ENCODE measurements around the gene RAD51AP2.
"Not testable (repeated sequence)": the region's sequence is repeated elsewhere in the genome, so short reads cannot be mapped to it uniquely, and the experiment has no call there.

RAD51AP2 gene

DNA sequence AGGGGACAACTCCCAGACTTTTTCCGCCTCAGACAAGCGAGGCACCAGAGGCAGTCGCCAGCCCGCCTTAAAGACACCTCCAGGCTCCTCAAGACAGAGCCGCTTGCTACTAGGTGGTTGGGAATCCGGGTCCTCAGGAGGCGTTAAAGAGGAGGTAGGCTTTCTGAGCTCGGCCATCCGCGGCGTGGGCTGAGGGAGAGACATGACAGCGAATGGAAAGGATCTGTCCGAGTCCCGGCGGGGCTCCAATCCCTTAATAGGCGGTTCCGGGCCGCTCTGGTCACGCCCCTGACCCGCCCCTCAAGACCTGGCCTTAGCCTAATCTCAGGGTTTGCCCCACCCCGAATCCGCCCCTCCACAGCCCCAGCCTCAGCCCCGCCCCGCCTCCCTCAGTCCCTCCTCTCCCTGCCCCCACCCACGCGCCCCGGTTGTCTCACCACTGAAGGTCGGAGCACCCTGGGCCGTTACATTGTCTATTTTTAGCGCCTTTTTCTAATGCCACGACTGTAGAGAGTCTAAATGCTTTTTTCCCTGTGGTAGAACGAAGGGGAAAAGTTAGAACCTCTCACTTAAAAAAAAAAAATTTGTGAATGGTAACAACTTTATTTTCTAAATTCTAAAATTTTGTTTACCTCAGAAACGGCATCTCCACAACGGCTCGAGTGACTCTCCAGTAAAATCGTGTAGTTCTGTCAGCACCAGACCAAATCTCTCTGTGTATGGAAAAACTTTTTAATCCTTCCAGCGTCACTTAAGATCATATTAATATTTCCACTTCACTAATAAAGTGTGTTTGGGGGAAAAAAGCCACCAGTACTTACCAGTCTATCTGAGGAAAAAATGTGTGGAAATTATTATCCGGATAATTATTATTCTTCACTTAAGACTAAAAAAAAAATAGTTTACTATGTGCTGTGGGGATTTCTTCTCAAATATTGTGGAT, at the start of gene RAD51AP2:
TSS of gene RAD51AP2 (minus strand) at position 229 of the 943 bp plus-strand sequence. CDS start at position 204, 25 bp downstream.
- DNase-seq (ENCODE audit: low read depth in 2 of 2), result no peak

DNA sequence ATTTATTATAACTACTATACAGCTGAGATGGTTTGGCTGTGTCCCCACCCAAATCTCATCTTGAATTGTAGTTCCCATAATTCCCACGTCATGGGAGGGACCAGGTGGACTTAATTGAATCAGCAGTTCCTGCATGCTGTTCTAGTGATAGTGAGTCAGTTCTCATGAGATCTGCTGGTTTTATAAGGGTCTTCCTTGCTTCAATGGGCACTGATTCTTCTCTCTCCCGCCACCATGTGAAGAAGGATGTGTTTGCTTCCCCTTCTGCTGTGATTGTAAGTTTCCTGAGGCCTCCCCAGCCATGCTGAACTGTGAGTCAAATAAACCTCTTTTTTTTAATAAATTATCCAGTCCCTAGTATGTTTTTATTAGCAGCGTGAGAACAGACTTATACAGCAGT, 47.5 kb upstream of the RAD51AP2 start:
- not testable (repeated sequence) for DNase-seq (ENCODE audit: low read depth in 2 of 2)

DNA sequence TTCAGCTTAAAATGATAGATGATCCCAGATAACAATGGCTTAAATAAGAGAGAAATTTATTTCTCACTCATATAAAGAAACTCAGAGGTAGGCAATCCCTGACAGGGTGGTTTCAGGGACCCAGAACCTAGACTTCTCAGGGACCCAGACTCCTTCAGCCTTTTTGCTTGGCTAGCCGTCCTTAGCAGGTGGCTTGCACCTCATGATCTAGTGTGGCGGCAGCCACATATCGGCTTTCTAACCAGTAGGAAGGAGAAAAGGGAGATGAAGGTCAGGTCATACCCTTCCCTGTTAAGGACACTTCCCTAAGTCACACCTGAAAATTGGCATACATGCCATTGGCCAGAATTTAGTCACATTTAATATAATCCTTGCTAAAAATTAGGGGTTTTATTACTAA, 40.6 kb upstream of the RAD51AP2 start:
- no peak for DNase-seq (ENCODE audit: low read depth in 2 of 2)

DNA sequence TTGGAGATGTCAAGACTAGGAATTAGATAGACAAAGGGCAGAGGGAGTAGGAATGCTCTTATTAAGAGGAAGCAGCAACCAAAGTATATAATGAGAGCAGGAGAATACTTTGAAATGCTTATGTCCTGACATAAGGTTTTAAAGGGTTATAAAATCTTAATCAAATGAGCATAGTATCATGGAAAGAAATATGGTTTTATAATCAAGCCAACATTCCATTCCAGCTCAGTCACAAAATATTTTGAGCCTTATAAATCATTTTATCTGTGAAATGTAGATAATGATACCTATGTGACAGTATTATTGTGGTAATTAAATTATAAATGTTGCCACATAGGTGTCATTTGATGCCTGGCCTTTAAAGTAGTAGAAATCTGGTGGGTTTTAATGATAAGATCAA, 39.8 kb upstream of the RAD51AP2 start:
- DNase-seq (ENCODE audit: low read depth in 2 of 2), result no peak

DNA sequence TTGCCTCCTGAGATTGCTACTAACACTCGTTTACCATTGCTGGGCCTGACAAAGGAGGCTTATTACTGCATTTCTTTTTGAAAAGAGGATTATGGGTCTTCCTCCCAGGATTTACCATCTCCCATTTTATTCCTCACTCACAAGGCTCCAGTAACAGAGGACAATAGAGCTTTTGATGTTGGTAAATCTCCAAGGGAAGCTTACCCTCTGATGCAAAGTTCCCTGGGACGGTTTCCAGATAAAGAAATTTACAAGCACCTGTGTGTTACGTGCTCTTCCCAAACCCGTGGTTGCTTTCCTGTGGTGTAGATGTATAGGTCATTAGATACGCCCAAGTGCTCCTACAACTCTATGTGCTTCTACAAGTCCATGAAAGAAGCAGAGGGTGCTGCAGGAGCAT, 39.4 kb upstream of the RAD51AP2 start:
- DNase-seq (ENCODE audit: low read depth in 2 of 2), result no peak

DNA sequence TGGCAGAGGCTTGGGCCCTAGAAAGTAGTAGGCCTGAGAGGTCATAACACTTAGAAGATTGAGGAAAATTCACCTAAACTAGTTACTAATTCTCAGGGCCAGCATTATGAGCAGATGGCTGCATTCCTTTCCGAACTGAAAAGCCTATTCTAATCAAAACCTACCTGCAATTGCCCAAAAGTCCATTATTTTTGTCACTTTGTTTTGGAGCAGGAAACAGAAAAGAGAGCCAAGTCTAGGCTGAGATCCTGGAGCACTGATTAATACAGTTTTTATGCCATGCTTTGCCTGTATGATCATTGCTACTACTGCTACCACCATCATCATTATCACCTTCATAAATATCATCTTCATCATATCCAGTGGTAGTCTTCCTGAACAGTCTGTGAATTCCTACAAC, 36.9 kb upstream of the RAD51AP2 start:
- DNase-seq (ENCODE audit: low read depth in 2 of 2), result no peak

GRCh38 chr2:17550907-17551306, 32.7 kb upstream of the RAD51AP2 start:
- no peak for DNase-seq (ENCODE audit: low read depth in 2 of 2)

DNA sequence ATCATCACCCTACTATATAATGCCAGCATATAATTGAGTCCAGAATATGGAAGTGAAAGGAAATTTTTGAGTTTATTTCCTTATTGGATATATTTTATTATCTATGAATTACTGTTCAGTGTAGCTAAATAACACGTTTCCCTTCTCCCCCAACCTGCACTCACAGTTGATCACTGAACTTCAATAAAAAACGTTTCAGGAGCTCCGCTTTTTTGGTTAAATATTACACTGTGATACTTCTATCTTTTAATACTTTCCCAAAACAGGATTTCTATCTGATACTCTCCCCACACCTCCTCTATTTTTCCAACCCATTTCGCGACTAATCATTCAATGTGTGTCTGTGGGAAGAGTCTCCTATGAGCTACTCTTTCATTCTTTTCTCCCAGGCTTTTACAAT, 29.5 kb upstream of the RAD51AP2 start:
- DNase-seq (ENCODE audit: low read depth in 2 of 2), result no peak

DNA sequence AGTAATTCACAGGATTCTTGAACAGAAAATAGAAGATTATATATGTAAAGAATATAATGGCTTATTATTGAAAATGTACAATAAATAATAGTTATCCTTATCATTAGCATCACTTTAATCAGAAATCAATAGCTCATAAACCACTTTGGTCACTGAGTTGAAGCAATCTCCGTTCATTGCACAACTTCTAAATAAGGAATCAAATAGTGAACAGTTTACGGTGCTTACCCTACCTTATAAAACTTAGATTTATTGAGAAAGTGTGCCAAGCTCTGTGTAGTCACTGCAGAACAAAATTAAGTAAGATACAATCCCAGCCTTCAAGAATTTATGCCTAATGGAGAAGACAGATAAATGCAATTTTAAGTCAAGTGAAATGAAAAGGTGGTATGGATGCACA, 29.0 kb upstream of the RAD51AP2 start:
- DNase-seq (ENCODE audit: low read depth in 2 of 2), result no peak

DNA sequence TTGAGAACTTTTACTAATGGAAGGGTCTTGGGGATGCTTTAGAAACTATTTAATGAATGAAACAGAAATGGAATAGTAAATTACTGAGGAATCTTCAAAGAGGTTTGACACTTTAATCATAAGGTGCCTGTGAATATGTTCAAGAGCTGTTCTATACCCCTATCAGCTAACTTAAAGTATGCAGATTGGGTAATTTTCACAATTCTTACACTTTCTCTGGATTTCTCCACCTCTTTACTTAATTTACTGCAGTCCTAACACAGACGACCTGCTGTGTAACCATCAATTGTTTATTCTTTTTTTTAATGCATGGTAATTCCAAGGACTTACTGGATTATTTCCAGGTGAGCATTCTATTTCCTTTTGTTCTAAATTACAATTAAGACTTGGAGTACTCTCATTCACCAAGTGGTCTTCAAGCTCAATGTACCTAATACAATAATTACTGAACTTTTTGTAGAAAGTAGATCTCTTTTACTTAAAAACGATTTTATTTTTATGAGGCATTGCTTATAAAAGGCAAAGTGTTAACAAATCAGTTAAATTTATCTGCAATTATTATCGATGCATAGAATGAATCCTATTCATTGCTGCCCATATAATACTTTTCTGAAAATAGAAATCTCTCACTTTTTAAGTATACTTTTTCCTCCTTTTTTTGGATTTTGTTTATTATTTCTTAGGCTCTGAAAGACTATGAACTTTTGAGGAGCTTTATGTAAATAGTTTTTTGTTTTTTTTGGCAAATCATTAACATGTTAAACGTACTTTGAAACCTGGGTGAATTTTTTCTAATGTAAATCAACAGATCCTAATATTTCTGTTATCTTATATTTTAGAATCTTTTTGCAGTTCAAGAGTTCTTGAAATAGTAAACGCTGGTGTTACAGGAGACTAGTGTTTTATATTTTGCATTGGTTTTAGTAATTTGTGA, 27.7 kb upstream of the RAD51AP2 start:
- DNase-seq (ENCODE audit: low read depth in 2 of 2), result no peak

- no peak for DNase-seq (ENCODE audit: low read depth in 2 of 2)
These were observed 26.0 kb upstream of the RAD51AP2 start for GRCh38 chr2:17544256-17544655.

GRCh38 chr2:17543848-17544247, 25.6 kb upstream of the RAD51AP2 start:
- no peak for DNase-seq (ENCODE audit: low read depth in 2 of 2)

DNA sequence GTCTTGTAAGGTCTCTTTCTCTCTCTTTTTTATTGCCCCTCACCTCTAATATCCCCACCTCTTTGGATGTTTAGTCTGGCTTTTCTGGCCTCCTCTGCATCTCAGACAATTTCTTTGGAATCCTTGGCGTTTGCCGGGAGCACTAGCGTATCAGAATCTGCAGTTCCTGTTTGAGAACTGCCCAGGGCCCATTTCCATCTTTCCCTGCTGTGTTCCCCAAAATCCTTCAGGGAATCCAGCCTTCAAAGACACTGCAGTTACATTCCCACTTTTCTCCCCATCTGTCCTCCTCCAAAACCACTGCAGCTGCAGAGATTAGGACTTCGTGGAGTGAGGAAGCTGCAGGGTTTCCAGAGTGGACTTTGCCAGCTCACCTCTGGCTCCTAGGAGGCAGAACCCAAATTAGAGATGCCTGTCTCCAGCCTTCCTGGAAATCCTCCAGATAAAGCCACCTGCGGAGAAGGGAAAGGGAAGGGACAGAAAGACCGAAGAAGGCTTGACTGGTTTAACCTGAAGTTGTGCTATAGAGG, 25.0 kb upstream of the RAD51AP2 start:
- DNase-seq (ENCODE audit: low read depth in 2 of 2), result no peak

DNA sequence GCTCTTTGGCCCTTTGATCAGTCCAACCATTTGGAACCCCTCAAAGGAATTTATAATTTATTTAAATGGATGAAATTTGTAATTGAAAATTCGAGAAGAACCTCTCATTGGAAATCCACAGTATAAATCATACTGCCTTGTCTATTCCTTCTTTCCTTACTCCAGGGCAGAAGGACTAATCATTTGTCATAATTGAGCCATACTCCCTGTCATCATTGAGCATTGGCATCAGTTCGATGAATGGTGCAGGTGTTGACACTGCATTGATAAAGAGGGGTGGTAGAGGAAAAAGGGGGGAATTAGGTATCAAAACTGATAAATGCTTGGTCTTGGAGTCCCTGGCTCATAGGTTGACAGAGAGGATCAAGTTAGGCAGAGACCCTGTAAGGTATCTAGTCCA, 24.2 kb upstream of the RAD51AP2 start:
- DNase-seq (ENCODE audit: low read depth in 2 of 2), result no peak

DNA sequence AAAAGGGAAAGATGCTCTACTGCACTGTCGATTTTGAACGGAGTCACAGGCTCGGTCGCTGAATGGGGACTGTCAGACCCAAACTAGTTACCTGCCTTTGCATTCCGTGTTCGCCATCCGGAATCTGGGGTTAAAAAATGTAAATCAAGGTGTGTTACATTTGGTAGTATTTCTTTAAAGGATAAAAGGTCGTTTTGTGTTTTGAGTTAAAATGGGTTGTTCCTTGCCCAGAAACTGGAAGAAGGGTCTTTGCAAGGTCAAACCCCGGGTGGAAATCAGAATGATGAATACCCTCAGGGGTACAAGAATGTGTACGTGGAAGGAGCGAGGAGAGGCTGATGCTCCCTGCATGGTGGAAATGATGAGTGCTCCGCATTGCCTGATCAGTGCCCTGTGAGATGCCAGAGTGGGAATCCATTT, 23.3 kb upstream of the RAD51AP2 start:
- DNase-seq (ENCODE audit: low read depth in 2 of 2), result no peak

DNA sequence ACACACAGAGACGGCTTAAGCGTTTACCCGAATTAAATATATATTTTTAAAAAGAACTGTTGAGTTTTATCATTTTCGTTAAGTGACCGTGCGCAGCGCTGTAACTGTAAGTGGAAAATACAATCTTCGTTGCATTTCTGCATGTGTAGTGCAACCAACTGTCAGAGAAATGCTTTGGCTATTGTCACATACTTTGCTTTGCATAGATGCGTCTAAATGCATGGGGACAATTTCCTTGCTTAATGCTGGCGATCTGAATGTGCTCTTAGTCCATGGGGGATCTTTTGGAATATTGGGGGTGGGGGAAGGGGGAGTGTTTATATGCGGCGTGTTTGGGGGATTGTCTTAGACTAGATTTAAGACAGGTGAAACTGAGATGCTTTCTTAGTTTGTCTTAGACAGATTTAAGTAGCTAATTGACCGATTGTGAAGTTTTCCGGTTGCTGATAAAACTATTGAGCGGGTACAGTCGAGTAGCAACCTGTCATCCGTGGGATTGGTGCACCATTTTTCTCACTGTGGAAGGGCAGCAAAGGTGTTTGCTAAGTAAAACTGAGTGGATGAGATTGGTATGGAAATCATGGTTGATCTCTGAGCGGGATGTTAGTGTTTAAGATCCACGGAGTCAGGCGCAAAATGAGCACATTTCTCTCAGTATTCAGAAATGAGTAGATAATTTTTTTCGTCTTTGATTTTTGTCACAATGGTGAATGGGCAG, 22.7 kb upstream of the RAD51AP2 start:
- DNase-seq (ENCODE audit: low read depth in 2 of 2), result no peak

DNA sequence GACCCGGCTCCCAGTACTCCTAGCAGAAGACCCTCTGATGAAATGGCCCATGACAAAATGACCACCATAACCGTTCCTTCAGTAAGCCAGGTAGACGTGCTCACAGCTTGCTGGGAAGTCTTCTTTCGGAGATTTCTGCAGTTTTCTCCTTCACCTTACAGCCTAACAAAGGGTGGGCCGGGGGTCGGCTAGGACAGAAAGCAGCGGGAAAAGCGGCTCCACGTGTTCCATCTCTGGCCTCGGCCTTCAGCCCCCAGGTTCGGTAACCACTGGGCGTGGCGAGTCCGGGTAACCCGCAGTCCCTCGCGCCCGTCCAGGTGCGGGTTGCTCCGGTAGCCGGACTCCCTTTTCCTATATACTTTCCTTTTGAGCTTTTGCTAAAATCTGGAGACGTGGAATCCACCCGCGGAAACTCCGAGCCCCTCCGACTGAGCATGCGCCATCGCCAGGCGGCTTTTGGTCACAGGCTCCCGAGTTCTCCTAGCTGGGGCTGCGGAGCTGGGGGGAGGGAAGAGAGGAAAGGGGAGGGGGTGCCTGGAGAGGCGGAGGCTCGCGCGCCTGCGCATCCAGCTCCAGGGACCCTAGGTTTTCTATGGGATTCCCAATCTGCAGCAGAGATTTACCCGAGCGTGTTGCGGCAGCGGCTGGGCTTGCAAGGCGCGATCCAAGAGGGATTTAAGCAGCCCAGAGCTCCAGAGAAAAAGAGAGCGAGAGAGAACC, 22.0 kb upstream of the RAD51AP2 start, which contains the start of gene VSNL1:
TSS of gene VSNL1 (plus strand) at position 604 of the 720 bp plus-strand sequence. CDS start 51,379 bp downstream, outside the sequence.
- no peak for DNase-seq (ENCODE audit: low read depth in 2 of 2)

GRCh38 chr2:17539611-17540092, 21.4 kb upstream of the RAD51AP2 start:
- DNase-seq (ENCODE audit: low read depth in 2 of 2), result no peak

DNA sequence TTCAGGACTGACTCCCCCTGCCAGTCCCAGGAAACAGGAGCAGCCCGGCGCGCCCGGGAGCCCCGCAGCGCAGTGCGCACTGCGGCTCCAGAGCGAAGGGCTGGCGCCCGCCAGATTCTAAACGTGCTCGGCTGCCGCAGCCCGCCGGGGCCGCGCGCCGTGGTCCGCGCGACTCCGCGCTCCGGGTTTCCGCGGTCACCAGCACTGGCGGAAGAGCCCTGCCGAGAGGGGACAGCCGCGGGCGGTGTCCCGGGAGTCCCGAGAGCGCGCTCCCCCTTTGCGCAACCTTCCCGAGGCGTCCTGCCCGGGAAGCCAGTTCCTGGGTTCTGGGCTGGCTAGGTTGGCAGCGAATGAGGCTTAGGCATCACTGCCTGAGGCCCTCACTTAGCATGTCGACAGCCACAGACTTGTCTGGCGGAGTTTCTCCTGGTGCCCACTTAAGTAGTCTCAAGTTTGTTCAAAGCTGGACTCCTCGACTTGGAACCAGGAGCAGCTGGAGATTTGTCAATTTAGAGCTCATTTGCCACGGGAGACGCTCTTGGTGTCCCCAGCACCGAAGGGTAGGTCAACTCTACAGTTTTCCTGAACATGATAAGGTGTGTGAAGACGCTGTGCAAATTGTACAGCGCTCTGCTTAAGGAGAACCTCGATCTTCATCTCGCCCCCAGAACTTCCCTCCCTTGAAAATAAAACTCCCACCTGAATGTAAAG, 20.8 kb upstream of the RAD51AP2 start:
- DNase-seq (ENCODE audit: low read depth in 2 of 2), result no peak

All from stimulated activated CD8-positive, alpha-beta memory T cell treated with anti-CD3 and anti-CD28 coated beads, Interleukin-7, amount 100 ng/mL, for 4 hours (primary cell).